Raji (cell line): ENCODE results near the gene NDUFS3.

Source experiments
- POLR2A ChIP-seq: IDR thresholded peaks from 2 replicates; pipeline ENCODE4 v1.6.1; 2011; ENCODE audit warnings: low read depth, low read length, control low read depth; ENCODE audit not compliant: insufficient read depth

The NDUFS3 gene

GRCh38 chr11:47605921-47606320, 27.0 kb downstream of the NDUFS3 start:
- TF ChIP-seq POLR2A = no peak

- no peak for TF ChIP-seq POLR2A
These were observed 27.9 kb downstream of the NDUFS3 start for GRCh38 chr11:47606731-47607130.

GRCh38 chr11:47607380-47607779, 28.5 kb downstream of the NDUFS3 start:
- TF ChIP-seq POLR2A = no peak

- TF ChIP-seq POLR2A = no peak
These were observed 30.8 kb downstream of the NDUFS3 start for GRCh38 chr11:47609675-47610074.

GRCh38 chr11:47611348-47611794, 32.5 kb downstream of the NDUFS3 start:
- no peak for TF ChIP-seq POLR2A

GRCh38 chr11:47615249-47615648, 36.4 kb downstream of the NDUFS3 start:
- no peak for TF ChIP-seq POLR2A

GRCh38 chr11:47616726-47617416, 38.0 kb downstream of the NDUFS3 start:
- TF ChIP-seq POLR2A = no peak

- TF ChIP-seq POLR2A = no peak
These were observed 38.5 kb downstream of the NDUFS3 start for GRCh38 chr11:47617417-47617809.

GRCh38 chr11:47620836-47621378, 42.0 kb downstream of the NDUFS3 start:
- TF ChIP-seq POLR2A = no peak

- TF ChIP-seq POLR2A = no peak
These were observed 47.4 kb downstream of the NDUFS3 start for GRCh38 chr11:47626234-47626633.

GRCh38 chr11:47628026-47628425, 49.2 kb downstream of the NDUFS3 start:
- TF ChIP-seq POLR2A = no peak

GRCh38 chr11:47631473-47631872, 52.6 kb downstream of the NDUFS3 start:
- no peak for TF ChIP-seq POLR2A
